Measurements from ENCODE around the gene ZAR1.

- TF ChIP-seq, protein P1, sequence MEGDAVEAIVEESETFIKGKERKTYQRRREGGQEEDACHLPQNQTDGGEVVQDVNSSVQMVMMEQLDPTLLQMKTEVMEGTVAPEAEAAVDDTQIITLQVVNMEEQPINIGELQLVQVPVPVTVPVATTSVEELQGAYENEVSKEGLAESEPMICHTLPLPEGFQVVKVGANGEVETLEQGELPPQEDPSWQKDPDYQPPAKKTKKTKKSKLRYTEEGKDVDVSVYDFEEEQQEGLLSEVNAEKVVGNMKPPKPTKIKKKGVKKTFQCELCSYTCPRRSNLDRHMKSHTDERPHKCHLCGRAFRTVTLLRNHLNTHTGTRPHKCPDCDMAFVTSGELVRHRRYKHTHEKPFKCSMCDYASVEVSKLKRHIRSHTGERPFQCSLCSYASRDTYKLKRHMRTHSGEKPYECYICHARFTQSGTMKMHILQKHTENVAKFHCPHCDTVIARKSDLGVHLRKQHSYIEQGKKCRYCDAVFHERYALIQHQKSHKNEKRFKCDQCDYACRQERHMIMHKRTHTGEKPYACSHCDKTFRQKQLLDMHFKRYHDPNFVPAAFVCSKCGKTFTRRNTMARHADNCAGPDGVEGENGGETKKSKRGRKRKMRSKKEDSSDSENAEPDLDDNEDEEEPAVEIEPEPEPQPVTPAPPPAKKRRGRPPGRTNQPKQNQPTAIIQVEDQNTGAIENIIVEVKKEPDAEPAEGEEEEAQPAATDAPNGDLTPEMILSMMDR (IDR thresholded peaks at IDR 0.05; ENCODE audit: insufficient read depth, low read length, poor library complexity, severe bottlenecking), result no peak
- no peak for TF ChIP-seq EZH2phosphoT487 (conservative IDR thresholded peaks at IDR 0.05; ENCODE audit: low read length)
These were observed 16.7 kb downstream of the ZAR1 start for GRCh38 chr4:48506716-48507115.
